Myocyte (in vitro differentiated cells): ENCODE measurements around the gene SGCA. TPM values are rescaled to one million over a fixed set of nuclear protein-coding genes. Genes with fewer than 3 reads are reported as not detected.

Experiments
- DNase-seq: peaks from one replicate; pipeline ENCODE4 v3.0.0-alpha.2; 2012; ENCODE audit warnings: low read depth
- total RNA-seq: library from RNA; depleted of rRNA; stranded (reverse); fragments of >200 nt; gene quantifications from 2 replicates; pipeline ENCODE4 v1.2.3, GENCODE V29; 2014

The SGCA gene
- total RNA-seq, 1 donor from 2014 or later: 447 TPM

DNA sequence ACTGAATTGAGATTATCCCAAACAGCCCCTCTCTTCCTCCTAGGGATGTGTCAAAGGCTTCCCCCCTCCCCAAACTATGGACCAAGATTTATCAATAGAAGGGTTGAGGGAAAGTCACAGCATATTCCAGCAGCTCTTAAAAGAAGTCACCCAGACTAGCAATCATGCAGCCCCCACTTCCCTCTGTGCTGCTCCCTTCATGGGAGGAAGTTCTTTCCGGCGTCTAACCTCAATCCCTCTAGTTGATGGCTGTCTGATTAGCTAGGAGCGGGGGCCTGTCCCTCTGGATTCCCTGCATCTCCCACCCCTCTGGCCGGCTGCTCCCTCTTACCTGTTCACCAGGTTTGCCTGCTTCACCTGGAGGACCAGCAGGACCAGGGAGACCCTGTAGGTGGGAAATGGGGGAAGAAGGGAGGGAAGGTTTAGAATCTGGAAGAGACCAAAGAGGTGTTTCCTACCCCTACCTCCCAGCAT, 26.4 kb downstream of the SGCA start:
- peak; percentile 4 for DNase-seq

DNA sequence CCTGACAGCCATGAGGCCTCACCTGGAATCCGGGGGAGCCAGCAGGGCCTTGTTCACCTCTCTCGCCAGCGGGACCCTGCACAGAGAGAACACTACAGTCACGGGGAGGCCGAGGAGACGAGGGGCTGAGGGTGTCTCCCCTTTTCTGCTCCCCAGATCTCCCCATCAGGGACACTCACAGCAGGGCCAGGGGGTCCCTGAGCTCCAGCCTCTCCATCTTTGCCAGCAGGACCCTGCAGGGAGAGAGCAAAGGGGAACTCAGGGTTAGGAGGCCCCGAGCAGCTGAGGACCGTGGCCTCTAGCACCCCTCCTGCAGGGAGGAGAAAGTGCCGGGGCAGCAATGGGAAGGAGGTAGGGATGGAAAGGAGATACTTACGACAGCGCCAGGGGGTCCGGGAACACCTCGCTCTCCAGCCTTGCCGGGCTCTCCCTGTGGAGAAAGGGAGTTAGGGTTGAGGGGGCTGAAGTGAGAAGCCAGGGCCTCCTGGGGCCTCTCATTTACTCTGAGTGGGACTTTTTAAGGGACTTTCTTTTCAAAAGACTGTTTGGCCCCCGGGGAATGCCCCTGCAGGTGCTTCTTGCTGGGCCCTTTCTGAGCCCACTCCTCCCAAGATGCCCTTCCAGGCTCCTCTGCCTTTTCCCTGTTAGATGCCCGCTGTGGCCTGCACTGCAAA, 26.9 kb downstream of the SGCA start:
- DNase-seq: peak; percentile 6

DNA sequence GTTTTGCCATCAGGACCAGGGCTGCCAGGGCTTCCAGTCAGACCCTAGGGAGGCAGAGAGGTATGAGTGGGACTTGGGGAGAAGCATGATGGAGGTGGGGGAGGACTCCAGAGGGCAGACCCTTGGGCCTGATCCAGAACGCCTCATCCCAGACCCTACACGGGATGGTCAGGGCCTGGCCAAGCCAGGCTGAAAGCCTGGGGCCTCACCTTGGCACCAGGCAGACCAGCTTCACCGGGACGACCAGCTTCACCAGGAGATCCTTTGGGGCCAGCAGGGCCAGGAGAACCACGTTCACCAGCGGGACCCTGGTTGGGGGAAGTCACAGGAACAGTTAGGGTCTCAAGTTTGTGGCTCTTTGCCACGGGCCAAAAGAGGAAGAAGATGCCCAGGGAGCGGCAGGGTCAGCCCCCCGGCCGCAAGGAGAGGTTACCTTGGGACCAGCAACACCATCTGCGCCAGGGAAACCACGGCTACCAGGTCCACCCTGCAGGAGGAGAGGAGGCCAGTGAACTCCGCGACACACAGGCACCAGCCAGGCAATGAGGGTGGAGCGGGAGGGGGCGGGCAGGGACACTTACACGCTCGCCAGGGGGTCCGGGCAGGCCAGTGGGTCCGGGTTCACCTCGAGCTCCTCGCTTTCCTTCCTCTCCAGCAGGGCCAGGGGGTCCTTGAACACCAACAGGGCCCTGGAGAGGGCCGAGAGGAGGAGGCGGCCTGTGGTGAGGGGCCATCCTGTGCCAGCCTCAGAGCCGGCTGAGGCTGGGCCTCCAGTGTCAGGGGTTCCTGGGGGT, 28.5 kb downstream of the SGCA start:
- DNase-seq: peak; percentile 12

DNA sequence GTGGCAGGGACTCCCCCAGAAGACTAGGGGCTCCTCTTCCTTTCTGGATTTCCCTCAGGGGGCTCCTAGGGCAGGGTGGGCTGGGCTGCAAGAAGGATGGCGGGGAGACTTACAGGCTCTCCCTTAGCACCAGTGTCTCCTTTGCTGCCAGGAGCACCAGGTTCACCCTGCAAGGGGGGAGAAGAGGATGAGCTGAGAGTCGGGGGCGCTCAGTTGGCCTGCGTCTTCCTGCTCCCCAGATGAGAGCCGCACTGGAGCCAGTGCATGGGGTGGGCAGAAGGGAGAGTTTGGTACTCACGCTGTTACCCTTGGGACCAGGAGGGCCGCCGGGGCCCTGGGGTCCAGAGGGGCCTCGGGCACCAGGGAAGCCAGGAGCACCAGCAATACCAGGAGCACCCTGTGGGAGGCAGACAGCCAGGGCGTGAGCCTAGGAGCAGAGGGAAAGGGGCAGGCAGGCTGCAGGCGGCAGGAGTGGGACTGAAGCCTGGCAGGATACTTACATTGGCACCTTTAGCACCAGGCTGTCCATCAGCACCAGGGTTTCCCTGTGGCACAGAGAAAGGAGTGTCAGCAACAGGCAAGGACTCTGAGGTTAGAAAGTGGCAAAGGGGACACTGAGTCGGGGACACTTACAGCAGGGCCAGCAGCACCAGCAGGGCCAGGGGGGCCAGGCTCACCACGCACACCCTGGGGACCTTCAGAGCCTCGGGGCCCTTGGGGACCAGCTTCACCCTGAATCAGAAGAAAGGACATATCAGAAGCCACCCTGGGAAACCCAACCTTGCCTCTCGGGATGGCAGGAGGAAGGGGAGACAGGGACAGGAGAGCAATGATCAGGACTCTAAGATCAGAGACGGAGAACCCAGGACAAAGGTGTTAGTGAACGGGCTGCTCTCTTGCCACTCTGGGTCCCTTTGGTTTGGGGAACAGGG, 29.4 kb downstream of the SGCA start:
- peak; percentile 55 for DNase-seq

DNA sequence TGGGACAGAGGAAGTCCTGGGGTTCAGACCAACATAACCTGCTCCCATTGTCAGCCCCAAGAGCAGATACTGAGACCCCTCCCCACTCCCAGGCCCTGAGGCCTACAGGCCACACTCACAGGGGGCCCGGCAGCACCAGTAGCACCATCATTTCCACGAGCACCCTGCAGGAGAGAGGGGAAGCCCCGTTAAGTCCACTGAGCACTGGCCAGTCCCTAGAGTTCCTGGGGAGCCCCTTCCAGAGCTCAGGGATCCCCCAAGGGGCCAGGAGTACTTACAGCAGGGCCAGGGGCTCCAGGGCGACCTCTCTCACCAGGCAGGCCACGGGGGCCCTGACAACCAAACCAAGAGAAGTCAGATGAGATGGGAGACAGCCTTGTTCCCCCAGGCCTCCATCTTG, 30.2 kb downstream of the SGCA start:
- DNase-seq: no peak

DNA sequence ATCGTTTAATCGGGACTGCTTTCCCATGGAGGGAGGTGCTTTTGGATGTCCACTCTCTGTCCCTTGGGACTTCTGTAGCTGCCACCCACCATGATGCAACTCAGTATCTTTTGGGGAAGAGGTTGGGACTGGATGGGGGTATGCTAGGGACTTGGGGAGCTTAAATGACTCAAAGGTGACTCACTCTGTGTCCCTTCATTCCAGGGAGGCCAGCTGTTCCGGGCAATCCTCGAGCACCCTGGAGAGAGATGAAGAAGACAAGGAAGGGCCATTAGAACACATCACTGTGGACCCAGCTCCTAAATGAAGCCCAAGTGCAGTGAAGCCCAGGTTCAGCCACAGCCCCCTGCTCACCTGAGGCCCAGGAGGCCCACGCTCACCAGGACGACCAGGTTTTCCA, 31.0 kb downstream of the SGCA start:
- DNase-seq: peak; percentile 82

DNA sequence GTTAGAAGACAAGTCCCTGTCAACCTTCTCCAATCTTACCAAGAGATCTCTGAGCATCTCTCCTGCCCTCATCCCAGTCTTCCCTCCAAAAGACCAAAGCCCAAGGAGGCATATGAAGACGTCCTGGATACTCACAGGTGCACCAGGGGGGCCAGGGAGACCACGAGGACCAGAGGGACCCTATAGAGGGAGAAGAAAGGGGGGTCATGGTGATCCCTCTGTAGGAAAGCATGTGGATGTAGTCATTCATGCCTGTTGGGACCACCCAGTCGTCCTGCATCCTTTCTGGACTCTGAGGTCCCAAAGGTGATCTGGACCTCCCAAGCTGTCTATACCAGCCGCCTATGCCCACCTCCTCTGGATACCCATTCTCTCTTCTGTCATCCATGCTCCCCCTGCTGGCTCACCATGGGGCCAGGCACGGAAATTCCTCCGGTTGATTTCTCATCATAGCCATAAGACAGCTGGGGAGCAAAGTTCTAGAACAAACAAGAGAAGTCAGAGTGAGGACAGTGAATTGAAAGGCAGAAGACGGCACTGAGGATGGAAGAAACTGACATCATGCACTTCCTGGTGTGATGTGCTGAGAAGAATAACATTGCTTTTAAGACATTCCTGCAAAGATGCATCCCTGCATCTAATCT, 32.3 kb downstream of the SGCA start:
- peak; percentile 89 for DNase-seq

DNA sequence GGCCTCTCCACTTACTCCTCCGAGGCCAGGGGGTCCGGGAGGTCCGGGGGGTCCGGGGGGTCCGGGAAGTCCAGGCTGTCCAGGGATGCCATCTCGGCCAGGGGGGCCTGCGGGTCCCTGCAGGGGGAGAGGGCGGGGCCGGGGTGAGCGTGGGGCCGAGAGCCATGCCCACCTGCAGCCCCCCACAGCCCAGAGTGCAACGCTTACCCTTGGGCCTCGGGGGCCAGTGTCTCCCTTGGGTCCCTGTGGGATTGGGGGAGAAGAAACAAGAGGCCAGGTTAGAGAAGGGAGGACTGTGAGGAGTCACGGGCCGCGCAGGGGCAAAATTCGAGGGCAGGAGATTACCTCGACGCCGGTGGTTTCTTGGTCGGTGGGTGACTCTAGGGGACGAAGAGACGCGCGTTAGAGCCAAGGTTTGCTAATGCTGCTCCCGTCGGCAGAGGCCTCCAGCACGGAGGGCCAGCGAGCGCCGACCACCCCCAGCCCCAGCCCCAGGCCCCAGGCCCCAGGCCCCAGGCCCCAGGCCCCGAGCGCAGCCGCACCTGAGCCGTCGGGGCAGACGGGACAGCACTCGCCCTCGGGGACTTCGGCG, 33.5 kb downstream of the SGCA start:
- DNase-seq: peak; percentile 13

DNA sequence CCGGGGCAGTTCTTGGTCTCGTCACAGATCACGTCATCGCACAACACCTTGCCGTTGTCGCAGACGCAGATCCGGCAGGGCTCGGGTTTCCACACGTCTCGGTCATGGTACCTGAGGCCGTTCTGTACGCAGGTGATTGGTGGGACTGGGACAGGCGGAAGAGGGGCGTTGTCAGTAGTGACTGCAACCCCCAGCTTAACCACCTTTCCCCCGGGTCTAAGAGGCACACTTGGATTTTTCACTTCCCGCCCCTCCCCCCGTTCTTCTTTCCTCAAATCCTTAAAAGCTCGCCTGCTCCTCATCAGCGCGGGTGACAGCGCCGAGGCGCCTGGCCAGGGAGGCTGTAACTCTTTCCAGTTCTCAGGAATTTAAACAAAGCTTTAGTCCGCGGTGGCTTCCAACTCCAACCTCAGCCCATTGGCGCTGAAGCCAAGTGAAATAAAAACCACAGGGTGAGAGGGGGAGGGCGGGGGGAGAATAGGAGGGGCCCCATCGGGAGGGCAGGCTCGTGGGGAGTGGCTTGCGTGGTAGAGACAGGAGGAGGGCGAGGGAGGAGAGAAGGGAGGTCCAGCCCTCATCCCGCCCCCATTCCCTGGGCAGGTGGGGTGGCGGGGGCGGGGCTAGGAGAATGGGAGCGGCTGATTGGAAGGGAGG, 34.1 kb downstream of the SGCA start:
- DNase-seq: peak; percentile 97

DNA sequence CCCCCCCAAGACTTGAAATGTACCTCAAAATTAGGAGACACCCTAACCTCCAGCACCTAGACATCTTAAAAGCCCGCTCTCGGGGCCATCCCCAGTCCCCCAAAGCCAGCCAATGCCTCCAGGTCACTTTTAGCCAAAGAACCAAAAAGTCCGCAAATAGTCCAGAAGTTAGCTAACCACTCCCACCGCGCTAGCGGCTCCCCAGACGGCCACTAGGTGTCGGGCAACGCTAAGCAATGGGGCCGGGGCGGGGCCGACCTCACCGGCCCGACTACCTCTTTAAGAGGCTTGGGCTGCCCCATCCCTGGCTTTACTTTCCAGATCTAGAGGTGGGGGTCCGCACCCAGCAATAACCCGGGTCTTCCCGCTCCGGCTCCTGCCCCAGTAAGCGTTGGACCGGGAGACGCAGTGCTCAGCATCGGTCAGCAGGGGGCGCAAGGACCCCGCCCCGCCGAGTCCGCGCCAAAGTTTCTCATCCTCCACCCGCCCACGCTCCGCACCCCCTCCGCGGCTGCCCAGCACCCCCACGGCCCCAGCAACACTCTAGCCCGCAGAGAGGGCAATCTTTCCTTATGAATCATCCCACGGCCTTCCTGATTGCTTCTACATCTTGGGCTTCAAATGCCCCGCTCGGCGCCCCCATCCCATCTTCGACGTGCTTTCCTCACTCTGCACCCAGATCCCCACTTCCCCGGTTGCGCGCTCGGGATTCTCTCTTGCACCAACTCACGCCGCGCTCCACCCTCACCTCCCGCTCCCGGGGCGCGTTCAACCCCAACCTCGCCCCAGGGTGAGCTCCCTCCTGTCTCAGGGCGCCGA, 34.9 kb downstream of the SGCA start:
- DNase-seq: peak; percentile 90

DNA sequence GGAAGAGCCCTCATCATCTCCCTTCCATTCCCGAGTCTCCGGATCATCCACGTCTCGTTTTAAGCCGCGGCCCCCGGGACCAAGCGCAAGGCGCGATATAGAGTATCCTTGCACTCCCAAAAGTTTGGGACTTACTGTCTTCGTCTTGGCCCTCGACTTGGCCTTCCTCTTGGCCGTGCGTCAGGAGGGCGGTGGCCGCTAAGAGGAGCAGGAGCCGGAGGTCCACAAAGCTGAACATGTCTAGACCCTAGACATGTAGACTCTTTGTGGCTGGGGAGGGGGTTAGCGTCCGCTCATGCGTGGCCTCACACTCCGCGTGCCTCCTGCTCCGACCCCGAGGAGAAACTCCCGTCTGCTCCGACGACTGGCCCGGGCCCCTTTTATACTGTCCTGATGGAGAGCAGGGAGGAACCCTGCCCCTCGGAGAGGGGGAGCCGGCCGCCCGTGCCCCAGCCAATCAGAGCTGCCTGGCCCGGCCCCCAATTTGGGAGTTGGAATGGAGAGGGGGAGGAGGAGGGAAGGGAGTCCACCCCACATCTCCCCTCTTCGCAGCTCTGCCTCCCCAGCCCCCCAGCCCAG, 35.6 kb downstream of the SGCA start, which contains the start of gene COL1A1:
COL1A1 (minus strand) TSS at position 356 of the 579 bp plus-strand sequence; CDS start at position 238, 118 bp downstream.
- DNase-seq: peak; percentile 85

DNA sequence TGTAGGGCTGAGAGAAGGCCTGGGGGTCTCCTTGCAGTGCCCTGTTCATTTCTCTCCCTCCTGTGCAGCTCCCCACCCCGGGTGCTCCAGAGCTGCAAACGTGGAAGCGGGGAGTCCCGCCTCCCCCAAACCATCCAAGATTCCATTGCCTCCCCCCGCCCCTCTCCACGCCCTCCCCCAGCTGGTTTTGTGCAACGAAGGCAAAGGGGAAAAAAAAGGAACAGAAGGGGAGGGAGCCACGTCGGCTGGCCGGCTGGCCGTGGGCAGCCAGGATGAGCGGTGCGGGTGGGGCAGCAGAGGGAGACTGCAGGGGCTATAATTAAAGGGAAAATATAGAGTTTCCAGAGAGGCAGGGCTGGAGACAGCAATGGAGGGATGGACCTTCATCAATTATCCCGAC, 37.3 kb downstream of the SGCA start:
- peak; percentile 38 for DNase-seq

DNA sequence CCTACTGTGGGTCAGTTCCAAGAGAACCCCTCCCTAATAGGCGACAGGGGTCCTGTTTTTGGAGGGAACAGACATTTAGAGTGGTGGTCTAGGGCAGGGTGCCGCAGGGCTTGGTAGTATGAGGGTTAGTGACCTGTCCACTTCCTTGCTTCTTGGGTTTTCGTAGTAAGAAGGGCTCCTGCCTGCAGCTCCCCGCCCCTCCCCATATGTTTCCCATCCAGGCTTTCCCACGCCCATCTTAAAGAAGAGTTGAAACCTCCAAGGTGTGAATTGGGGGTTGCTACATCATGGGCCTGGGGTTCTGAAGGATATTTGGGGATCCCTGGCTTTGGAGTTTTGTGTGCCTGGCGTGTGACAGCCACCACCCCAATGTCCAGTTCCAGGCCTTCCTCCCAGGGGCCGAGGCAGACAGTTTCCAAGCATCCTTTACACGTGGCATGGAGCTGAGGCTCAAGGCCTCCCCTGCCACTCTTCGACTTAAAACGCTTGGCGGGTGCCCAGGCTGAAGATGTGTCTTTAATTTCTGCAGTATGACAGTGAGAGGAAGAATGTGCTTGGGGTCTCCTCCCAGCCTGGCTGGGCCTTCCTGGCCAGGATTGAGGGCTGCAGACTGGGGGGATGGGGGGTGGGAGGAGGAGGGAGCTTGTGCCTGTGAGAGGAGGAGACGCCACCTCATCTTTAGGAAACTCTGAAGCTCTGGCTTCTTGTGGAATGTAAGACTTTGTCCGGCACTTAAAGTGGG, 38.0 kb downstream of the SGCA start:
- DNase-seq: peak; percentile 57

DNA sequence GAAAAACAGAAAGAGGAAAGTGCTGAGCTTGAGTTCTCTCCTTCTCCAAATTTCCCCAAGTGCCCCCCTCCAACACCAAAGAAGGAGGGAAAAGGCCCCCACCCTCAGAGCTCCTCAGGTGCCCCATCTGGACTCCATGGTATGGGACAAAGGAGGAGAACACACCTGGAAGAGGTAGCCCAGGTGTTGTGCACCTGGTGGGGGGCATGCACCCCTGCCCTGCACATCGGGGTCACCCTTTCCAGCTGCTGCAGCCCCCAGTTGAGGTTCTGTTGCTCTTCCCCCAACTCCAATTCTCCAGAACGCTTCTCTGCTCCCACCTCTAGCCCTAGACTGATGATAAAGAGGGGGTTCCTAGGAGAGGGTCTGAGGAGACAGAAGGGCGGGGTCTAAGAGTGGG, 38.6 kb downstream of the SGCA start:
- no peak for DNase-seq

DNA sequence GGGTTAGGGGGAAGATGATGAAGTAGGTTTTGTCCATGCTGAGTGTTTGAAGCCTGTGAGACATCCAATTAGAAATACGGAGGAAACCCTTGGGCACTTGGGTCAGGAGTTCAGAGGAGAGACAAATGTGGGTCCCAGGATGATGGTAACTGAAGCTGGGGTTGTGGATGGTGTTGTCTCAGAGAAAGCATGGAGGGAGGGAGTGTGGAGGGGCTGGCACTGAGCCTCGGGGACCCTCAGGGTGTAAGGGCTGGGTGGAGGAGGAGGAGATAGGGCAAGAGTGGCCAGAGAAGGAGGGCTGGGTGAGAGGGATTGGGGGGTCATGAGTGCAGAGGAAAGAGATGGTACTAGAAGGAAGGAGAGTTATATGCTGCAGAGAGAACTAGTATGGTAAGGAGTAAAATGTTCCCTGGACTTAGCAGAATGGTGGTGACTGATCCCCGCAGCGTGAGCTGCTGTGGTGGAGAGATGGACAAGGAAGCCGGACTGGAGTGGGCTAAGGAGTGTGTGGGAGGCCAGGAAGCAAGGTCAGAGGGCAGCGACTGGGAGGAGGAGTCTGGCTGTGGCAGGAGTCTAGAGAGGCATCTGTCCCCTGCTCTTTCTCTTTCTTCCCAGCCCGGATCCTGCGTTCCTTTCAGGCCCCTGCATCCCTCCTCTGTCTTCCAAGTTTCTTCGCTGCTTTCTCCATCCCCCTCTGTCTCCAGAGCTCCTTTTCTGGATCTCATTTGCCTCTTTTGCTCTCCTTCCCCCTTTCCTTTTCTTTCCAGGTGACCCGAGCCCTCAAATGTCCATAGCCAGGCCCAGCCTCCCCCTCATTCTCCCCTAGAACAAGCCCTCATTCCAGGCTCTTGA, 39.5 kb downstream of the SGCA start:
- DNase-seq: no peak

DNA sequence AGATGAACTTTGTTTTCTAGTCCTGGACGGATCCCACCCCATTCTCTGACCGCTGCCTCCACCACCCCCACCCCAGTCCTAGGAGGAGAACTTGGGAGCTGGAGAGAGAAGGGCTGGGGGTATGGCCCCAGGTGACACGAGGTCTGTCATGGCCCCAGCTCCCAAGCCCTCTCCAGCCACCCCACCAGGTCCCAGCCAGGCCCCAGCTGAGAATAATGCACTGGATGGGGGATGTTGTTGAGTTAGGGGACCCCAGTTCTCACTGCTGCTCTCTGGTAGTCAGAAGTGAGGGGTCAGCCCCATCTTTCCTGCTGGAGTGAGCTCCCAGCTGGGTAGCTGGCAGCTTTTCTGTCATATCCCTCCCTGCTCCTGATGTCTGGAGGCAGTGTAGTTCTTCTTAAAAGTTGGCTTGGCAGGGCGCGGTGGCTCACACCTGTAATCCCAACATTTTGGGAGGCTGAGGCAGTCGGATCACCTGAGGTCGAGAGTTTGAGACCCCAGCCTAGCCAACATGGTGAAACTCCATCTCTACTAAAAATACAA, 40.2 kb downstream of the SGCA start:
- DNase-seq: no peak
